Neuron (in vitro differentiated cells): Measurements from ENCODE around the gene INPP5A.

Source experiments
- H2AFZ ChIP-seq: one replicate; pipeline ENCODE4 v1.6.1; 2013; ENCODE audit warnings: low read depth, mild to moderate bottlenecking, inconsistent platforms, low read length, moderate library complexity
- H3K27me3 ChIP-seq: one replicate; pipeline ENCODE4 v1.6.1; 2013; ENCODE audit warnings: low read length; ENCODE audit not compliant: insufficient read depth
- H3K36me3 ChIP-seq: one replicate; pipeline ENCODE4 v1.6.1; 2013; ENCODE audit warnings: low read length; ENCODE audit not compliant: insufficient read depth
- H3K4me1 ChIP-seq: one replicate; pipeline ENCODE4 v1.6.1; 2013; ENCODE audit warnings: low read length; ENCODE audit not compliant: insufficient read depth
- H3K4me3 ChIP-seq: 2 replicates; pipeline ENCODE4 v1.5.1; 2013; ENCODE audit warnings: mild to moderate bottlenecking, low read length, moderate library complexity
- H3K9me3 ChIP-seq: one replicate; pipeline ENCODE4 v1.6.1; 2013; ENCODE audit warnings: low read length

INPP5A gene

DNA sequence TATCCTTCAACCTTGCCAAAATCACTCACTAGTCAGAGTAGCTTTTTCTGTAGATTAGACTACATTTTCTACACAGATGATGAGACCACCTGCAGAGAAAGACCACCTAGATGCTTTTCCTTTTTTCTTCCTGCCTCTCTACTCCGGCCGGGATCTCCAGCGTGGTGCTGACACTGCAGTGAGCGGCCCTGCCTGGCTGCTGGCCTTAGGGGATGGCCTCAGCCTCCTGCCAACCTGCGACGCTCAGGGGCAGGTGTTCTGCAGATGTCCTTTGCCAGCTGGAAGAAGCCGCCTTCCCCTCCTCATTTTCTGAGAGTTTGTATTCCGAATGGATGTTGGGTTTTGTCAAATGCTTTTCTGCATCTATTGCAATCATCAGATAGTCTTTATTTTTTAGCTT, 291.8 kb downstream of the INPP5A start:
- no peak overlapping the region for H2AFZ ChIP-seq
- no peaks in the 10 kb centered on the region for H3K9me3 ChIP-seq
- H3K27me3 ChIP-seq = peaks cover 6% of the 10 kb centered on the region
- no peaks in the 10 kb centered on the region for H3K4me1 ChIP-seq
- no peak overlapping the region for H3K4me3 ChIP-seq
- H3K36me3 ChIP-seq = no peaks in the 10 kb centered on the region

DNA sequence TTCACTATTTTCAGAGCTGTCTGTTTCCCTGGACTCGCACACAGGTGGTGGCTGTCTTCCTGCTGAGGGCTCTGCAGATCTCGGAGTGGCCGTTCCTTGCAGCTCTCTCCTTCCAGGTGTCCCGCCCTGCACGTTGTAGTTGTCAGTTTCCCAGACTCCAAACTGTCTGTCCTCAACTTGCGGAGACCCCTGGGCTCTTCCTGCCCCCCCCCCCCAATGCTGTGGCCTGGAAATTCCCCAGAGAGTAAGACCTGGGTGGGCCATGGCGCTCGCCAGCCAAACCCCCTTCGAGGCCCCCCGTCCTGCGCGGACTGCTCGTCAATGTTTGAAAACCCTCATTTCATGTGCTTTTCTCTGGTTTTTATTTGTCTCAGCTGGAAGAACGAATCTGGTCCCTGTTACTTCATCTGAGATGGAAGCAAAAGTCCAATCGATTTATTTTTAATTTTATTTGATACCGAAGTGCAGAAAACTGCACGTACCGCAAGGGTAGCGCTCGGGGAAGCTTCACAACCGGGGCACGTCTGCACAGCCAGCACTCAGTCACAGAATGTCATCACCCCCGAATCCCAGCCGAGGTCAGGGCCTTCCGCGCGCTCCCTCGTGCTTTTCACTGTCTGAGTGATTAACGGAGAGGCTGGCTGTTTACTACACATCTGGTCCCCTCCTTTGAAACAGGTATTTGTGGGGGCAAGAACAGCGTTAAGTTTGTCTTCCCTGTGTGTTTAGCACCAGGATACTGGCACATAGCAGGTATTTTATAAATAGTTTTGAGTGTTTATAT, 294.8 kb downstream of the INPP5A start:
- H3K4me1 ChIP-seq = no peaks in the 10 kb centered on the region
- H3K4me3 ChIP-seq = no peak overlapping the region
- H3K27me3 ChIP-seq = peaks cover 6% of the 10 kb centered on the region
- no peaks in the 10 kb centered on the region for H3K9me3 ChIP-seq
- no peaks in the 10 kb centered on the region for H3K36me3 ChIP-seq
- no peak overlapping the region for H2AFZ ChIP-seq
